K562 (cell line): ENCODE results near the gene SYNE2. TPM values are rescaled to one million over a fixed set of nuclear protein-coding genes. Genes with fewer than 3 reads are reported as not detected.

Experiments
- ATAC-seq: fragments of 200-7000 bp; cut with Tn5 transposase; 3 replicates; pipeline ENCODE4 v1.9.1; 2020; ENCODE audit warnings: moderate library complexity
- BruUV-seq: library from RNA; stranded (reverse); fragments of 400-500 nt; replicated peaks from 2 replicates; lab custom pipeline; 2021; lab: Mats Ljungman, UMichigan
- CTCF ChIA-PET: fragments of 300-600 bp; formaldehyde crosslinking; extraction: SDS; loops from one replicate; lab custom pipeline; 2021; ENCODE audit warnings: low intra/inter-chr PET ratio; lab: Yijun Ruan, JAX
- POLR2A ChIA-PET: fragments of 300-600, 350-650 bp; sonication (Branson Sonifier 250); formaldehyde crosslinking; extraction: SDS; loops from one replicate; lab custom pipeline; 2021; ENCODE audit warnings: antibody characterized with exemption, inconsistent platforms; lab: Yijun Ruan, JAX
- DNase-seq, 4 experiments: peaks; one replicate each; pipeline versions ENCODE4 v3.0.0 to v3.0.0-alpha.2; 2011 to 2018; ENCODE audit warnings: low spot score in 3 of 4, mixed read lengths in 3 of 4; ENCODE audit errors: extremely low read depth in 1 of 4
- FAIRE-seq: peaks from 2 replicates; lab custom pipeline; 2011; peaks lifted over from hg19 to GRCh38; lab: Jason Lieb, UNC
- H2AFZ ChIP-seq: 2 replicates; pipeline ENCODE4 v1.6.0; 2011; ENCODE audit warnings: low read depth, low read length, control low read depth, inconsistent platforms
- H3K27ac ChIP-seq: fragments of 200-600 bp; 3 replicates; pipeline ENCODE4 v1.8.0; 2011; ENCODE audit warnings: low read depth, mild to moderate bottlenecking, control low read depth, inconsistent platforms, low read length, moderate library complexity, mixed read lengths; ENCODE audit errors: extremely low read depth
- H3K27me3 ChIP-seq, 2 experiments: fragments of 300-600 bp in 1 of 2; 2 replicates in 1 of 2; 3 replicates in 1 of 2; pipeline versions ENCODE4 v1.6.0 to v1.8.0; 2011; ENCODE audit warnings: inconsistent platforms in 2 of 2, low read length in 2 of 2, mild to moderate bottlenecking in 1 of 2, mixed read lengths in 1 of 2, moderate library complexity in 1 of 2; ENCODE audit not compliant: control insufficient read depth in 2 of 2, insufficient read depth in 2 of 2
- H3K36me3 ChIP-seq: fragments of 300-600 bp; 3 replicates; pipeline ENCODE4 v1.8.0; 2011; ENCODE audit warnings: mild to moderate bottlenecking, low read length, inconsistent platforms; ENCODE audit not compliant: control insufficient read depth, insufficient read depth
- H3K4me1 ChIP-seq, 2 experiments: fragments of 200-600 bp in 1 of 2; replicated peaks in 1 of 2; 2 replicates in 1 of 2; 3 replicates in 1 of 2; pipeline versions ENCODE4 v1.5.1 to v1.8.0; 2011; ENCODE audit warnings: inconsistent platforms in 2 of 2, low read length in 2 of 2, mild to moderate bottlenecking in 1 of 2, mixed read lengths in 1 of 2, moderate library complexity in 1 of 2; ENCODE audit not compliant: control insufficient read depth in 2 of 2, insufficient read depth in 2 of 2
- H3K4me2 ChIP-seq: 2 replicates; pipeline ENCODE4 v1.6.1; 2011; ENCODE audit warnings: low read length, control low read depth, inconsistent platforms, mixed read lengths; ENCODE audit not compliant: insufficient read depth
- H3K4me3 ChIP-seq: fragments of 200-600 bp; sonication (generic), shearing (Covaris generic); 2 replicates; pipeline ENCODE4 v1.5.1; 2016; ENCODE audit warnings: control low read depth, inconsistent platforms
- H3K79me2 ChIP-seq: fragments of 200-600 bp; 3 replicates; pipeline ENCODE4 v1.8.0; 2011; ENCODE audit warnings: low read length, inconsistent platforms; ENCODE audit not compliant: control insufficient read depth, insufficient read depth
- H3K9ac ChIP-seq, 2 experiments: 2 replicates each; pipeline versions ENCODE4 v1.6.0 to v1.6.1; 2011; ENCODE audit warnings: low read depth in 2 of 2, low read length in 2 of 2, control low read depth in 1 of 2, inconsistent platforms in 1 of 2, mild to moderate bottlenecking in 1 of 2, mixed read lengths in 1 of 2; ENCODE audit not compliant: insufficient read depth in 1 of 2
- H3K9me1 ChIP-seq: one replicate; pipeline ENCODE4 v1.6.0; 2011; ENCODE audit warnings: inconsistent platforms, mild to moderate bottlenecking, low read length, moderate library complexity; ENCODE audit not compliant: control insufficient read depth, insufficient read depth
- H3K9me3 ChIP-seq: replicated peaks from 2 replicates; pipeline ENCODE4 v1.5.1; 2011; ENCODE audit warnings: low read depth, low read length, inconsistent platforms; ENCODE audit not compliant: control insufficient read depth, insufficient read depth
- H4K20me1 ChIP-seq: replicated peaks from 2 replicates; pipeline ENCODE4 v1.6.1; 2011; ENCODE audit warnings: low read length, inconsistent platforms, mixed read lengths; ENCODE audit not compliant: control insufficient read depth, insufficient read depth
- DNMT1 ChIP-seq: fragments of 450-650 bp; IDR thresholded peaks from 2 replicates; pipeline ENCODE4 v1.6.1; 2016; ENCODE audit warnings: antibody characterized with exemption, mild to moderate bottlenecking
- SRSF7 ChIP-seq: fragments of 200-400 bp; formaldehyde crosslinking; optimal IDR thresholded peaks from 2 replicates; pipeline ENCODE3; 2017; ENCODE audit warnings: mild to moderate bottlenecking, low read depth, low read length
- ZNF316 ChIP-seq: fragments of 450-650 bp; IDR thresholded peaks from 2 replicates; pipeline ENCODE4 v1.6.1; 2016
- WGBS: fragments of 100-300 bp; shearing (Covaris generic); methylation state at CpG from one replicate; pipeline ENCODE4 v1.1.6; 2016; ENCODE audit warnings: low coverage, mixed read lengths; ENCODE audit not compliant: insufficient coverage; ENCODE audit errors: missing lambda C conversion rate; 5-methylcytosine and 5-hydroxymethylcytosine counted together
- in situ Hi-C: fragments of 300-500 bp; cut with MboI; formaldehyde crosslinking; loops from 4 replicates; pipeline ENCODE4 v1.15.0; 2018; ENCODE audit warnings: inconsistent platforms, mixed read lengths
- intact Hi-C: fragments of 100-400 bp; cut with micrococcal nuclease; formaldehyde crosslinking; loops from 2 replicates; pipeline ENCODE4 v1.14.2; 2022
- polyA plus RNA-seq, 8 experiments: library from polyadenylated mRNA; depleted of rRNA in 4 of 8; stranded (reverse) in 5 of 8; unstranded in 3 of 8; fragments of >200 nt; fragmentation: Nextera tagmentation in 2 of 8; fragmentation: Illumina TruSeq in 1 of 8; extraction: Ambion mirVana in 2 of 8; extraction: Trizol in 1 of 8; gene quantifications; 2 replicates each; pipeline versions ENCODE4 v1.2.1 to v1.2.3, GENCODE V29; 2011 to 2014; ENCODE audit warnings: inconsistent platforms in 1 of 8, missing spikeins in 1 of 8
- total RNA-seq, 7 experiments: library from RNA; depleted of rRNA in 6 of 7; stranded (reverse); fragments of >200 nt in 6 of 7; fragmentation: Illumina TruSeq in 2 of 7; extraction: Trizol in 2 of 7; gene quantifications; 2 replicates each; pipeline versions ENCODE4 v1.2.1 to v1.2.3, GENCODE V29; 2011 to 2021; ENCODE audit warnings: low replicate concordance in 1 of 7
- TF ChIP-seq, protein P1 (sequence below): sonication (generic); IDR thresholded peaks from 2 replicates; pipeline ENCODE4 v1.6.1; 2016
- TF ChIP-seq, protein P2 (sequence below): sonication (generic); formaldehyde crosslinking; IDR thresholded peaks from 2 replicates; pipeline ENCODE4 v1.9.0; 2022; ENCODE audit warnings: mild to moderate bottlenecking, missing genetic modification reagents
- TF ChIP-seq, protein P3 (sequence below): fragments of 250-450 bp; sonication (Bioruptor Pico); IDR thresholded peaks from 2 replicates; pipeline ENCODE4 v1.5.1; 2021; ENCODE audit warnings: mild to moderate bottlenecking

SYNE2 gene
- total and polyA plus RNA-seq, 9 of the 15 experiments (the other 6 are each of a cell fraction or from before 2014, with no cell fraction given), result 0.06 to 0.53 (median 0.11) TPM

DNA sequence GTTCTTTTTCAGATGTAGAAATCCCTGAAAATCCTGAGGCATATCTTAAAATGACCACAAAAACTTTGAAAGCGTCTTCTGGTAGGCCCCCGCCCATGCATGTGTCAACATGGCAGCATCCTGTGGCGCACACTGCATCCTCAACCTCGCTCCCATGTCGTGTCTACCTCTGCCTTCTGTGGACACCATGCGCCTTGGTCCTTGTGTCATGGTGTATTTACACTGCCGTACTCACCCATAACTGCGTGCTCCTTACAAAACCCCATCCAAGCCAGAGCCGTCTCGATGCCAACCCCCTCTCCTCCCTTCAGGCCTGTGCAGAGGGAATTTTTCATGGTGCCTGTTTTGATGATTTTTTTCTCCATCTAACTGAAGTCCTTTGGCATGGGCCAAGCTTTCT is 362.5 kb downstream of the SYNE2 start (continued):
- TF ChIP-seq, protein P1, sequence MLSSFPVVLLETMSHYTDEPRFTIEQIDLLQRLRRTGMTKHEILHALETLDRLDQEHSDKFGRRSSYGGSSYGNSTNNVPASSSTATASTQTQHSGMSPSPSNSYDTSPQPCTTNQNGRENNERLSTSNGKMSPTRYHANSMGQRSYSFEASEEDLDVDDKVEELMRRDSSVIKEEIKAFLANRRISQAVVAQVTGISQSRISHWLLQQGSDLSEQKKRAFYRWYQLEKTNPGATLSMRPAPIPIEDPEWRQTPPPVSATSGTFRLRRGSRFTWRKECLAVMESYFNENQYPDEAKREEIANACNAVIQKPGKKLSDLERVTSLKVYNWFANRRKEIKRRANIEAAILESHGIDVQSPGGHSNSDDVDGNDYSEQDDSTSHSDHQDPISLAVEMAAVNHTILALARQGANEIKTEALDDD, result no peak

DNA sequence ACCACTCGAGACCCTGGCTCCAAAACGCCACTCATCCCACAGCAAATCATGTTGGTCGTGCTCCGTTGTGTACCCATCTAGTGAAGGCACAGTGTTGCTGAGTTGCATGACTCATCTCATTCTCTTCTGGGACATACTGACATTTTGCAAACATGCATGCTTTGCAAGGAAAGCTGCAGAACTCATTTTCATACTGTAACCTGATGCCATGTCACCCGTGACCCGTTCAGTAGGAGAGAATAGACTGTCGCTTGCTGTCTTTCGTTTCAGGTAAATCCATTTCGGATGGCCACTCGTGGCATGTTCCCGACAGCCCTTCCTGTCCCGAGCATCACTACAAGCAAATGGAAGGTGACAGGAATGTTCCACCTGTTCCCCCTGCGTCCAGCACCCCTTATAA is 363.2 kb downstream of the SYNE2 start:
- Histone ChIP-seq H3K4me3 (no peak overlapping the region), H2AFZ (no peak overlapping the region), H3K4me1 (peaks cover 7 to 8% of the 10 kb centered on the region in 2 experiments; a peak in 4 of 5 replicates), H3K9me3 (no peaks in the 10 kb centered on the region), H3K27me3 (no peaks in the 10 kb centered on the region), H3K9ac (no peak overlapping the region), H3K36me3 (no peaks in the 10 kb centered on the region), H3K4me2 (no peak overlapping the region), H3K79me2 (no peaks in the 10 kb centered on the region), H4K20me1 (no peaks in the 10 kb centered on the region), H3K27ac (no peak overlapping the region), H3K9me1 (no peaks in the 10 kb centered on the region)
- CTCF ChIA-PET, result no interaction called here
- TF ChIP-seq DNMT1, result no peak
- TF ChIP-seq SRSF7, result no peak
- no peak for TF ChIP-seq ZNF316
- TF ChIP-seq, protein P2, sequence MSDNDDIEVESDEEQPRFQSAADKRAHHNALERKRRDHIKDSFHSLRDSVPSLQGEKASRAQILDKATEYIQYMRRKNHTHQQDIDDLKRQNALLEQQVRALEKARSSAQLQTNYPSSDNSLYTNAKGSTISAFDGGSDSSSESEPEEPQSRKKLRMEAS (CRISPR knock-in tag), result no peak
- TF ChIP-seq, protein P3, sequence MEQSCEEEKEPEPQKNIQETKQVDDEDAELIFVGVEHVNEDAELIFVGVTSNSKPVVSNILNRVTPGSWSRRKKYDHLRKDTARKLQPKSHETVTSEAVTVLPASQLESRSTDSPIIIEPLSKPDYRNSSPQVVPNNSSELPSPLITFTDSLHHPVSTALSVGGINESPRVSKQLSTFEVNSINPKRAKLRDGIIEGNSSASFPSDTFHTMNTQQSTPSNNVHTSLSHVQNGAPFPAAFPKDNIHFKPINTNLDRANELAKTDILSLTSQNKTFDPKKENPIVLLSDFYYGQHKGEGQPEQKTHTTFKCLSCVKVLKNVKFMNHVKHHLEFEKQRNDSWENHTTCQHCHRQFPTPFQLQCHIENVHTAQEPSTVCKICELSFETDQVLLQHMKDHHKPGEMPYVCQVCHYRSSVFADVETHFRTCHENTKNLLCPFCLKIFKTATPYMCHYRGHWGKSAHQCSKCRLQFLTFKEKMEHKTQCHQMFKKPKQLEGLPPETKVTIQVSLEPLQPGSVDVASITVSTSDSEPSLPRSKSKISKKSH, result no peak
- DNase-seq, result no peak
- BruUV-seq, result no TSS peak
- 57% methylated on average over 13 of the region's 13 CpGs for WGBS
- POLR2A ChIA-PET, result interaction anchor here (0.7 kb wide), 1 partner anchor 860 kb away, joined by 3 read pairs; no protein-coding TSS in a partner anchor
- no peak for ATAC-seq
- intact Hi-C loops, result no loop called here
- no peak for FAIRE-seq
- in situ Hi-C loops, result no loop called here
